Measurements from ENCODE around the gene SUCLG1.
"Not testable (repeated sequence)": the region's sequence is repeated elsewhere in the genome, so short reads cannot be mapped to it uniquely, and the experiment has no call there.

The SUCLG1 gene

DNA sequence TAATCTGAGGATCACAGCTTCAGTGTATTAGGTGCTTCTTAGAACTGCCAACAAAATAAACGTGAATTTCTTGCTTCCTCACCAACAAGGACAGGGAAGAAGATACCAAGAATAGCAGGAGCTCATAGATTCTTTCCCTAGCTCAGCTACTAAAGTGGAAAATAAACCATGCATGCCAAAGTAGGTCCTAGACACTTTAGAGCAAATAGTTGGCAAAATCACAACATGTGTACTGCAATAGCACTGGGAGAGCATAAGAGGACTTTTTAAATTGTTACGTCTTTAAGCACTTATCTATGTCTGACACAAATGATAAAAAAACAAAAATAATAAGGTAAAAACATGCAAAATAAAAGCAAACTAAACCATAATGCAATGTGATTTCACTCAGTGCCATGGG lies 49.5 kb downstream of the SUCLG1 start:
- no peak for DNase-seq

DNA sequence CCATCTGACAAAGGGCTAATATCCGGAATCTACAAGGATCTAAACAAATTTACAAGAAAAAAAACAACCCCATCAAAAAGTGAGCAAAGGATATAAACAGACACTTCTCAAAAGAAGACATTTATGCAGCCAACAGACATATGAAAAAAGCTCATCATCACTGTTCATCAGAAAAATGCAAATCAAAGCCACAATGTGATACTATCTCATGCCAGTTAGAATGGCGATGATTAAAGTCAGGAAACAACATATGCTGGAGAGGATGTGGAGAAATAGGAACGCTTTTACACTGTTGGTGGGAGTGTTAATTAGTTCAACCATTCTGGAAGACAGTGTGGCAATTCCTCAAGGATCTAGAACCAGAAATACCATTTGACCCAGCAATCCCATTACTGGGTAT lies 57.0 kb downstream of the SUCLG1 start:
- DNase-seq, result not testable (repeated sequence)

DNA sequence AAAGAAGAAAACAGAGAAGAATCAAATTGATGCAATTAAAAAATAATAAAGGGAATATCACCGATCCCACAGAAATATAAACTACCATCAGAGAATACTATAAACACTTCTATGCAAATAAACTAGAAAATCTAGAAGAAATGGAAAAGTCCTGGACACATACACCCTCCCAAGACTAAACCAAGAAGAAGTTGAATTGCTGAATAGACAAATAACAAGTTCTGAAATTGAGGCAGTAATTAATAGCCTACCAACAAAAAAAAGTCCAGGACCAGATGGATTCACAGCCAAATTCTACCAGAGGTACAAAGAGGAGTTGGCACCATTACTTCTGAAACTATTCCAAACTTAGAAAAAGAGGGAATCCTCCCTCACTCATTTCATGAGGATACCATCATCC lies 59.2 kb downstream of the SUCLG1 start:
- not testable (repeated sequence) for DNase-seq

DNA sequence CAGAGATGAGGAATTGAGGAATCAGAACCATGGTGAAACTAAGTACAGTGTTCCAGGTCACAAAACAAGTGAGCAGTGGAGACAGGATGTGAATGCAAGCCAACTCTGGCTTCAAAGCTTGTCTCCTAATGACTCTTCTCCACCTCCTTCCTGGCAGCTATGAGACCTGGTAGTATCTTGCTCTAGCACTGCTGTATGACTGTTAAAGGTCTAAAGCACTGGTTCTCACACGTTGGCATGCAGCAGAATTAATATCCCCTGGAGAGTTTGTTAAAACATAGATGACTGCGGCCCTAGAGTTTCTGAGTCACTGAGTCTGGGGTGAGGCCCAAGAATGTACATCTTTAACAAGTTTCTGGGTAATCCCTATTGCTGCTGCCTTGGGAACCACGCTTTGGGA lies 63.3 kb downstream of the SUCLG1 start:
- no peak for DNase-seq

DNA sequence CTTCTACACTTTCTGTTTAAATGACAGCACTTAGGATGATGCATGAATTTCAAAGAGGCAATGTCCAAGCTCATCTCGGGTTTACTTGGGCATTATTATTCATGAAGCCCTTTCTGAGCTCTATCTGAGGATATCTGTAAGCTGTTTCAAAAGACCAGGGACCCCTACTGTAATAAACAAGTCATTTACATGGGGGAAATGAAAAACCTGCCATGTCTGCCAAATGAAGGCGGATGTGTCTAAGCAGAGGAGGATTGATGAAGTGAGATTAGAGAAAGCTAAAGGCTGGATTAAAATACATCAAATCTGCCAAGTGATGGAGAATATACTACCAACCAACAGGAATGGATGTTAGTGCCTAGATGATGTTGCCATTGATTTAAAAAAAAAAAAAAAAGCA lies 64.5 kb downstream of the SUCLG1 start:
- no peak for DNase-seq

DNA sequence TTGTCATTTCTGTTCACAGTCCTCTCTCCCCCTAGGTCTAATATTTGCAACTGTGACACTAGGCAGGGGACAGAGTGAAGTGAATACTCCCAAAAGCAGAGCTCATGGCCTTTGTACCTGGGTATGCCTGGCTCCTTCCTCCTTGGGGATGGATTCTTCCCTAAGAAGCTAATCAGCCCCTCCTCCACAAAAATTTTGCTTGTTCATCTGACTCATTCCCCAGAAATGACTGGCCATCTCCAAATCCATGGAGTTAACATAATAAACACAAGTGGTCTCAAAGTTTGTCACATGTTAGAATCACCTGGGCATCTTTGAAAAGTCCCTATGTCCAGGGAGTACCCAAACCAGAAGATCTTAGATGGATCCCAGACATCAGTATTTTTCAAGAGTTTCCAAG lies 65.3 kb downstream of the SUCLG1 start:
- no peak for DNase-seq

DNA sequence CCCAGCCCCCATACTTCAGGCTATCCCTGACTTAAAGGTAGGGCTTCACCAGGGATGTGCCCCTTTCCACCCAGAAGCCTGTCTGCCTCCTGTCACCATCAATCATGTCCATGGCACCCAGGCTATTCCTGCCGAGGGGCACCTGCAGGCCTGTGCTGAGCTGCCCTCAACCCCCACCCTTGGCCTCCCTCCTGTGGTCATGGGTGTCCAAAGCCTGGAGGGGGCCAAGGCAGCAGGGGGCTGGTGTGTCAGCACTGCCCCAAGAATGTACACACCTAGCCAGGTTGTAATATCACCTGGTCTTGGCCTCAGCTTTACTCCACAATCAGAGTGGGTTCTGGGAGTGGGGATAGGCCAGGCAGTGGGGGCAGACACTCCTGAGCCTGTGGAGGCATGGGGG lies 69.3 kb downstream of the SUCLG1 start:
- no peak for DNase-seq

DNA sequence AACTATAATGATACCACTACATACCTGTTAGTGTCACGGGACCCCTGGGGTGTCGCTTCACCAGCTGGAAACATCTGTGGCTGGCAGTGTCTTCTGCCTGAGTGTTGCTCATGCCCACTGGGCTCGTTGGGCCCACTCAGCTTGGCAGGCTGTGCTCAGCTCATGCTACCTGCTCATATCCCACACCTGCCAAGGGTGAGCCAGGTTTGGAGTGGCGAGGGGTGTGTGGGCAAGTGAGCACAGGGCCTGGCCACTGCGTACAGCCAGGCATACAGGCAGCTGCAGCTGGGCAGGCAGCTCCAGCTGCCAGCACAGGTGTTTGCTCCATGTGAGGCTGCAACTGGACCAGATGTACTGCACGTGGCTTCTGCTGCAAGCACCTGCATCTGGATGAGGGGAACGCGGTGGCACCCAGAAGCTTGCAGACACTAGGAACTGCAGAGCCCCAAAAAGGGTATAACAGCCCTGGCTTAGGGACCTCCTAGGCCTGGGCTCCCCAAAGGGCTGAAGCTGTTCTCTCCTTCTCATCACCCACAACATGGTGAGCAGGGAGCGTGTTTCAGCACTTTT lies 70.1 kb downstream of the SUCLG1 start:
- DNase-seq, result no peak

DNA sequence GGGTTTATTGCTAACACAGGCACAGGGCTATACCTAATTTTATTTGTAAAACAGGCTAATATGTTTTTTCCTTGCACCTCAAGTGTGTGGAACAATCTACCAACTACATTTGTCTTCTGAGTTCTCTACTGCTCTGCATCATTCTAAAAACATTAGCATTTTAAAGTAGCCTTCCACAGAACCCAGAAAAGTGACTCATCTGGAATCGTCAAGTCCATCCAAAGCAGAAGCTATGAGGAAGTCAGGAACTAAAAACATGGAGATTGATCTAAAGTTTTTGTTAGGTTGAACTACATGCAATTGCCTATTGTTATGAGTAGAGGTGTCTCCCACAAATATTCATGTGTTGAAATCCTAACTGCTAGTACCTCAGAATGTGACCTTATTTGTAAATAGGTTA lies 70.9 kb downstream of the SUCLG1 start:
- no peak for DNase-seq

DNA sequence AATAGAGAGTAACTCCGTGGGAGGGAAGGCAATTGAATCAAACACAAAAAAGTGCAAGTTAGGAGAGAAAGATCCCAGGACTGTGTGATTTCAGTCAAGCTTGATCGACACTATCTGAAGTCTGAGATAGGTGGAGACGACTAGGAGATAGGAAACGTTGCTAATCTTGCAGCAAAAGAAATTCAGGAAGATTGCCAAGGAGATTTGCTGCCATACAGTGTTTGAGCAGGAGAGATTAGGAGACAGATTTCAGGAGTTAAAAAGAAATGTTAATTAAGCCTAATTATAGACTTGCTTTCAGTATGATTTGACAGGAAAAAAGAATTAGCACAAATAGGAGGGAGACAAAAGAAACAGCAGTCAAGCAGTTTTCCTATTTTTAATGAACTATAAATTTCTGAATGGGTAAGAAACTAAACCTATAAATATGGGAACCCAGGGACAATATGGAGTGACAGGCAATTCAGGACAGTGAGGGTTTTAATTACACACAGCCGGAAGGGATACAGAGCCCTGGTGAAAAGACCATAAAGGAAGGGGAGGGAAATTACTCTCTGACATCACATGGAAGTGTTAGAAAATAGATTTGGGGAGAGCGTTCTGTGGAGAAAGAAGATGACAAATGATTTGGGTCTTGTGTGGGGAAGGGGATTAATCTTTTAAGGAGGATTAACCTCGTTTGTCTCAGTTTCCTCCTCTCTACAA lies 72.6 kb downstream of the SUCLG1 start:
- DNase-seq, result no peak

DNA sequence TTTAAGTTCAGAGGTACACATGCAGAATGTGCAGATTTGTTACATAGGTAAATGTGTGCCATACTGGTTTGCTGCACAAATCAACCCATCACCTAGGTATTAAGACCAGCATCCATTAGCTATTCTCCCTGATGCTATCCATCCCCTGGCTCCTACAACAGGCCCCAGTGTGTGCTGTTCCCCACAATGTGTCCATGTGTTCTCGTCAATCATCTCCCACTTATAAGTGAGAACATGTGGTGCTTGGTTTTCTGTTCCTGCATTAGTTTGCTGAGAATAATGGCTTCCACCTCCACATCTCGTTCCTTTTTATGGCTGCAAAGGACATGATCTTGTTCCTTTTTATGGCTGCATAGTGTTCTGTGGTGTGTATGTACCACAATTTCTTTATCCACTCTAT lies 75.8 kb downstream of the SUCLG1 start:
- DNase-seq, result no peak

DNA sequence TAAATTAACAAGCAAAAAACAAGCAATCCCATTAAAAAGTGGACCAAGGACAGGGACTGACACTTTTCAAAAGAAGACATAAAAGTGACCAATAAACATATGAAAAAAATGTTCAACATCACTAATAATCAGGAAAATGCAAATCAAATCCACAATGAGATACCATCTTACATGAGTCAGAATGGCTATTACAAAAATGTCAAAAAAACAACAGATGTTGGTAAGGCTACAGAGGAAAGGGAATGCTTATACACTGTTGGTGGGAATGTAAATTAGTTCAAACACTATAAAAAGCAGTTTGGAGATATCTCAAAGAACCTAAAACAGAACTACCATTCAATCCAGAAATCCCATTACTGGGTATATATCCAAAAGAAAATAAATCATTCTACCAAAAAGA lies 78.2 kb downstream of the SUCLG1 start:
- DNase-seq, result no peak

DNA sequence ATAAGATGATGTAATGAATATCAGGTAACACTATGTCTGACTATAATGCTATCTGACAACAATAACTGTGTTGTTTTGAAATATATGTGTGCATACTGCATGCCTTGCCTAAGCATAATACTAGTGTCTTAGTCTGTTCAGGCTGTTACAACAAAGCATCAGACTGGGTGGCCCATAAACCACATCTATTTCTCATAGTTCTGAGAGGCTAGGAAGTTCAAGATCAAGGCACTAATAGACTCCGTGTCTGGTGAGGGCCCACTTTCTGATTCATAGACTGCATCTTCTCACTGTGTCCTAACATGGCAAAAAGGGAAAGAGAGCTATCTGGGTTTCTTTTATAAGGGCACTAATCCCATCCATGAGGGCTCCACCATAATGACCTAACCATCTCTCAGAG lies 80.1 kb downstream of the SUCLG1 start:
- DNase-seq, result no peak

DNA sequence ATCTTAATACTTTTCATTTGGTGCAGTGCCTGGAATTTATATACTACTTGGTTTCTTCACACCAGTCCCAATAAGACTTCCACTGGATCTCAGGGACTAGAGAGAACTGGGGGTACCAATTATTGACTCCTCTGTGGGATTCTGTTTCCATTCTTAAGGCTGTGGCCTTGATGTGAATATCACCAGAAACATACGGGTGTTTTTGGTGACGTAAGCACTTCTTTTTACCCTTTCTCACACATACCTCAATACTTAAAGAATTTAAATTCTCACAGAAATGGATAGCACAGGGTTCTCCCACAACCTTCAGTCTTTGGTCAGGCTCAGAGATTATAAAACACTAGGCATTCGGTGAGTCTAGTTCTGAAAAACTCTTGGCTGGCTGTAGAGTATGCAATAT lies 84.1 kb downstream of the SUCLG1 start:
- DNase-seq, result no peak

DNA sequence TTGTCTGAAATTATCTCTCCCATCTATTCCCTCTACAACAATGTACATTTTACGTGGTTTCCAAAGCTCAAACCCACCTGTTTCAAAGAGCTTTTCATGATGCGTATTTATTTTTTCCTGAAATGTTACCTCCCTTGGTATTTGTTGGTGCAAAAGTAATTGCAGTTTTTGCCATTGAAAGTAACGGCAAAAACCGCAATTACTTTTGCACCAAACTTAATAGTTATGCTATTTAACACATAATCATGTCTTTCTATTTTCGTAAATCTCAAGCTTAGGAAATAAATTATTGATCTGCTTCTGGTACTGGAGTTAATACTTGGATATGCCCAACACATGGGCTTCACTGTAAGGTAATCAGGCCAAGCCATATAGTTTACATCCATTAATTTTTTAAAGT lies 85.2 kb downstream of the SUCLG1 start:
- DNase-seq, result no peak

Measured in stimulated activated CD4-positive, alpha-beta T cell treated with anti-CD3 and anti-CD28 coated beads, Interleukin-4, amount 100 ng/mL, for 4 hours (primary cell).